ENCODE measurements around the gene CD8B.

The CD8B gene

GRCh38 chr2:86822668-86823345 is 38.9 kb downstream of the CD8B start:
- Histone ChIP-seq H3K27ac (ENCODE audit: insufficient read depth, low read length, poor library complexity, severe bottlenecking) (no peak overlapping the region), H3K36me3 (ENCODE audit: control insufficient read depth, insufficient read depth, low read length) (no peaks in the 10 kb centered on the region), H3K27me3 (replicated peaks; ENCODE audit: control insufficient read depth, insufficient read depth, low read length, poor library complexity, severe bottlenecking) (no peaks in the 10 kb centered on the region), H3K4me3 (ENCODE audit: insufficient read depth, low read depth, low read length, poor library complexity, severe bottlenecking) (no peak overlapping the region), H3K4me1 (ENCODE audit: control insufficient read depth, insufficient read depth, low read length, poor library complexity, severe bottlenecking) (no peaks in the 10 kb centered on the region), H3K9me3 (ENCODE audit: control insufficient read depth, low read length) (no peaks in the 10 kb centered on the region)
- no peak for DNase-seq

DNA sequence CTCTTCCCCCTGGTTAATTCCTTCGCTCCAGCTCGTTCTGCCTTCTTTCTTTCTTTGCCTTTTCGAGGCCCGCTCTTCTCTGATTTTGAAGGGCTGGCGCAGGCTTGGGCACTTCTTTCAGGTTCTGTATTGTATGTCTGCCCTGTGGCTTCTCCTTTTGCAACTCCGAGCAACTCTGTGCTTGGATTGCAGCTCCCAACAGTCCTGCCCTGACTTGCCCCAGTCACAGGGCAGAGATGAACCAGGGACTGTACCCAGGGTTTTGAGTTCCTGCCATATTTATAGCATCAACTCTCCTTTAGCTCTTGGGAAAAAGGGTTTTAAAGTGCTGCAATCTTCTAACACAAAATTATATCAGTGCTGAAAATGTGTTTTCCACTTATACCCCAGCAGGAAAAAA is 39.8 kb downstream of the CD8B start:
- no peaks in the 10 kb centered on the region for H3K9me3 ChIP-seq (ENCODE audit: control insufficient read depth, low read length)
- DNase-seq: no peak
- H3K27me3 ChIP-seq (replicated peaks; ENCODE audit: control insufficient read depth, insufficient read depth, low read length, poor library complexity, severe bottlenecking): no peaks in the 10 kb centered on the region
- no peaks in the 10 kb centered on the region for H3K4me1 ChIP-seq (ENCODE audit: control insufficient read depth, insufficient read depth, low read length, poor library complexity, severe bottlenecking)
- no peak overlapping the region for H3K27ac ChIP-seq (ENCODE audit: insufficient read depth, low read length, poor library complexity, severe bottlenecking)
- H3K36me3 ChIP-seq (ENCODE audit: control insufficient read depth, insufficient read depth, low read length): no peaks in the 10 kb centered on the region
- no peak overlapping the region for H3K4me3 ChIP-seq (ENCODE audit: insufficient read depth, low read depth, low read length, poor library complexity, severe bottlenecking)

- Histone ChIP-seq H3K4me1 (ENCODE audit: control insufficient read depth, insufficient read depth, low read length, poor library complexity, severe bottlenecking) (no peaks in the 10 kb centered on the region), H3K27me3 (replicated peaks; ENCODE audit: control insufficient read depth, insufficient read depth, low read length, poor library complexity, severe bottlenecking) (no peaks in the 10 kb centered on the region), H3K4me3 (ENCODE audit: insufficient read depth, low read depth, low read length, poor library complexity, severe bottlenecking) (no peak overlapping the region), H3K9me3 (ENCODE audit: control insufficient read depth, low read length) (no peaks in the 10 kb centered on the region), H3K36me3 (ENCODE audit: control insufficient read depth, insufficient read depth, low read length) (no peaks in the 10 kb centered on the region), H3K27ac (ENCODE audit: insufficient read depth, low read length, poor library complexity, severe bottlenecking) (no peak overlapping the region)
- DNase-seq: no peak
Measured at GRCh38 chr2:86821306-86821705, 40.4 kb downstream of the CD8B start.

- no peak for DNase-seq
- Histone ChIP-seq H3K27me3 (replicated peaks; ENCODE audit: control insufficient read depth, insufficient read depth, low read length, poor library complexity, severe bottlenecking) (no peaks in the 10 kb centered on the region), H3K4me1 (ENCODE audit: control insufficient read depth, insufficient read depth, low read length, poor library complexity, severe bottlenecking) (no peaks in the 10 kb centered on the region), H3K27ac (ENCODE audit: insufficient read depth, low read length, poor library complexity, severe bottlenecking) (no peak overlapping the region), H3K36me3 (ENCODE audit: control insufficient read depth, insufficient read depth, low read length) (no peaks in the 10 kb centered on the region), H3K9me3 (ENCODE audit: control insufficient read depth, low read length) (no peaks in the 10 kb centered on the region), H3K4me3 (ENCODE audit: insufficient read depth, low read depth, low read length, poor library complexity, severe bottlenecking) (no peak overlapping the region)
Measured at GRCh38 chr2:86818957-86819356, 42.7 kb downstream of the CD8B start.

GRCh38 chr2:86818114-86818801 is 43.4 kb downstream of the CD8B start:
- Histone ChIP-seq H3K27me3 (replicated peaks; ENCODE audit: control insufficient read depth, insufficient read depth, low read length, poor library complexity, severe bottlenecking) (no peaks in the 10 kb centered on the region), H3K4me3 (ENCODE audit: insufficient read depth, low read depth, low read length, poor library complexity, severe bottlenecking) (no peak overlapping the region)

GRCh38 chr2:86815611-86816010 is 46.1 kb downstream of the CD8B start:
- Histone ChIP-seq H3K4me3 (ENCODE audit: insufficient read depth, low read depth, low read length, poor library complexity, severe bottlenecking) (no peak overlapping the region), H3K9me3 (ENCODE audit: control insufficient read depth, low read length) (no peaks in the 10 kb centered on the region), H3K4me1 (ENCODE audit: control insufficient read depth, insufficient read depth, low read length, poor library complexity, severe bottlenecking) (no peaks in the 10 kb centered on the region), H3K36me3 (ENCODE audit: control insufficient read depth, insufficient read depth, low read length) (no peaks in the 10 kb centered on the region), H3K27ac (ENCODE audit: insufficient read depth, low read length, poor library complexity, severe bottlenecking) (no peak overlapping the region), H3K27me3 (replicated peaks; ENCODE audit: control insufficient read depth, insufficient read depth, low read length, poor library complexity, severe bottlenecking) (no peaks in the 10 kb centered on the region)
- DNase-seq: no peak

More at GRCh38 chr2:86818114-86818801, 43.4 kb downstream of the CD8B start:
- Histone ChIP-seq H3K36me3 (ENCODE audit: control insufficient read depth, insufficient read depth, low read length) (no peaks in the 10 kb centered on the region), H3K4me1 (ENCODE audit: control insufficient read depth, insufficient read depth, low read length, poor library complexity, severe bottlenecking) (no peaks in the 10 kb centered on the region), H3K9me3 (ENCODE audit: control insufficient read depth, low read length) (no peaks in the 10 kb centered on the region), H3K27ac (ENCODE audit: insufficient read depth, low read length, poor library complexity, severe bottlenecking) (no peak overlapping the region)
- DNase-seq: no peak

DNA sequence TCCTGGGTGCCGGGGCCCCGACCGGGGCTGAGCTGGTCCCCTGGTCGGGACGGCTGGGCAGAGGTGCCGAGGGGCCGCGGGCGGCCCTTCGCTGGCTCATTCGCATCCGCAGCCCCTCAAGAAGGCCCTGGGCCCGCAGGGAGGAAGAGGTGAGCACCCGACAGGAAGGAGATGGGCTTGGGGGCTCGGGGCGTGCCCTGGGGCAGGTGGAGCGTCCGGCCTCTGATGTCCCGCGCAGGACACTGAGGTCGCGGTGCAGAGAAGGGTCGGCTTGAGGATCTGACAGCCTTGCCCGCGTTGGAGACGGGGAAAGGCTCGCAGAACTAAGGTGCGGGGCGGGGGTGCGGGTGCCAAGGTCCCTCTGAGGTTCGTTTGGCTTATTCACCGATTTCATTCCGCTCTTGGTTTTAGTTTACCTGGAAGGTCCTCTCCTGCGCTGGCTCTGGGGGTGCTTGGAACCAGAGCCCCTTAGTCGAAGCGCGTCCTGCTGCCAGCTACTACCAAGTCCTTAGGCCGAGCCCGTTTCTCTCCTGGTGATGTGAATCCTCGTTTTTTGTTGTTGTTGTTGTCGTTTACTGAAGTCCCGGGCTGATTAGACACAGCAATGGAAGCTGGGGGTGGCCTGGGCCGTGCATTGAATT is 52.1 kb downstream of the CD8B start:
- H3K27me3 ChIP-seq (replicated peaks; ENCODE audit: control insufficient read depth, insufficient read depth, low read length, poor library complexity, severe bottlenecking): peaks cover 12% of the 10 kb centered on the region
- H3K4me1 ChIP-seq (ENCODE audit: control insufficient read depth, insufficient read depth, low read length, poor library complexity, severe bottlenecking): peaks cover 25% of the 10 kb centered on the region
- H3K27ac ChIP-seq (ENCODE audit: insufficient read depth, low read length, poor library complexity, severe bottlenecking): no peak overlapping the region
- no peaks in the 10 kb centered on the region for H3K36me3 ChIP-seq (ENCODE audit: control insufficient read depth, insufficient read depth, low read length)
- no peaks in the 10 kb centered on the region for H3K9me3 ChIP-seq (ENCODE audit: control insufficient read depth, low read length)
- peak overlapping the region; percentile 7 for H3K4me3 ChIP-seq (ENCODE audit: insufficient read depth, low read depth, low read length, poor library complexity, severe bottlenecking)
- DNase-seq: no peak

DNA sequence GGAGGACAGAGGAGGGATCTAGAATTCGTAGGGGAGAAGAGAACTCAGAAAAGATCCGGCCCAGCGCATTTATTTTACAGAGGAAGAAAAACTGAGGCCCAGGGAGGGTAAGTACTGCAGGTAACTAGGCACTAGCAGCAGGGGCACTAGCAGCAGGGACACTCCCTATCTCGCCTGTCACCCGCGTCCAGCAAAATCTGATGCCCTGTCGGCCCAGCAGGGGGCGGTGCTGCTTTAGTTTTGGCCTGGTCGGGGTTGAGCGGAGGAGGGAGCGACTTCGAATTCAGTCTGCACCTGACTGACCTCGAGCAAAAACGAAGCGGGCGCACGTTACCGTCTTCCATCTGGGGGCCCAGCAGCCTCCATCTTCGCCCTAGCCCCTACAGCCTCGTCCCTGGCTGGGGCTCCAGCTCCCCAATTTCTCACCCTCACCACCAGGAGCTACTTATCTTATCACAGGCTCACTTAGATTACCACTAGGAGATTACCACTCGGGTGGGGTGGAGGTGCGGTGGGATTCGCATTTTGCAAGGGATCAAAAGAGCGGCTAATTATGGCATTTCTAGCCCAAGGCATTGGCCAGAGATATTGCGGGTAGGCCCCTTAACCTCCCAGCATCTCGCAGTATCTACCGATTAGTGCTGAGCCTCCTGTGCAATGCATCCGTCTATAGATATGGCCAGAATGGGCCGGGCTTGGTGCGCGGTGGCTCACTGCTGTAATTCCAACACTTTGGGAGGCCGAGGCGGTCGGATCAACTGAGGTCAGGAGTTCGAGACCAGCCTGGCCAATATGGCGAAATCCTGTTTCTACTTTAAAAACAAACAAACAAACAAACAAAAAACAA is 53.1 kb downstream of the CD8B start:
- Histone ChIP-seq H3K27ac (ENCODE audit: insufficient read depth, low read length, poor library complexity, severe bottlenecking) (no peak overlapping the region), H3K27me3 (replicated peaks; ENCODE audit: control insufficient read depth, insufficient read depth, low read length, poor library complexity, severe bottlenecking) (peaks cover 12% of the 10 kb centered on the region), H3K4me1 (ENCODE audit: control insufficient read depth, insufficient read depth, low read length, poor library complexity, severe bottlenecking) (peaks cover 25% of the 10 kb centered on the region), H3K36me3 (ENCODE audit: control insufficient read depth, insufficient read depth, low read length) (no peaks in the 10 kb centered on the region), H3K4me3 (ENCODE audit: insufficient read depth, low read depth, low read length, poor library complexity, severe bottlenecking) (peak overlapping the region; percentile 52), H3K9me3 (ENCODE audit: control insufficient read depth, low read length) (no peaks in the 10 kb centered on the region)
- DNase-seq: peak; percentile 68 to 79 (median 71)

GRCh38 chr2:86807468-86808275 is 54.0 kb downstream of the CD8B start:
- Histone ChIP-seq H3K4me1 (ENCODE audit: control insufficient read depth, insufficient read depth, low read length, poor library complexity, severe bottlenecking) (peaks cover 25% of the 10 kb centered on the region), H3K27me3 (replicated peaks; ENCODE audit: control insufficient read depth, insufficient read depth, low read length, poor library complexity, severe bottlenecking) (peaks cover 12% of the 10 kb centered on the region), H3K4me3 (ENCODE audit: insufficient read depth, low read depth, low read length, poor library complexity, severe bottlenecking) (peak overlapping the region; percentile 52), H3K9me3 (ENCODE audit: control insufficient read depth, low read length) (no peaks in the 10 kb centered on the region), H3K27ac (ENCODE audit: insufficient read depth, low read length, poor library complexity, severe bottlenecking) (no peak overlapping the region), H3K36me3 (ENCODE audit: control insufficient read depth, insufficient read depth, low read length) (no peaks in the 10 kb centered on the region)
- DNase-seq: no peak
